Tibial artery (tissue), 4 donors: Measurements from ENCODE around the gene ARHGAP44.

ENCODE experiments used
- DNase-seq, 2 donors: peaks; one replicate each; pipeline ENCODE4 v3.0.0-alpha.2; 2019
- H3K27ac ChIP-seq, 2 donors: fragments of 200-600 bp; sonication (generic) in 1 of 2; 1 replicate in 1 of 2; 2 replicates in 1 of 2; pipeline ENCODE4 v1.5.1; 2018 to 2019; ENCODE audit warnings: mild to moderate bottlenecking in 1 of 2
- H3K27me3 ChIP-seq, 2 donors: fragments of 200-600 bp; sonication (generic) in 1 of 2; one replicate each; pipeline versions ENCODE4 v1.5.1 to v1.6.0; 2016 to 2019
- H3K36me3 ChIP-seq, 3 donors: fragments of 200-600 bp; sonication (generic) in 2 of 3; one replicate each; pipeline ENCODE4 v1.5.1; 2016 to 2019; ENCODE audit warnings: mild to moderate bottlenecking in 2 of 3
- H3K4me1 ChIP-seq, 4 donors: fragments of 200-600 bp; sonication (generic) in 2 of 4; 1 replicate in 3 of 4; 2 replicates in 1 of 4; pipeline ENCODE4 v1.5.1; 2016 to 2019
- H3K4me3 ChIP-seq, 2 donors: fragments of 200-600 bp; sonication (generic) in 1 of 2; 1 replicate in 1 of 2; 2 replicates in 1 of 2; pipeline ENCODE4 v1.5.1; 2018 to 2019; ENCODE audit warnings: mild to moderate bottlenecking in 2 of 2
- H3K9me3 ChIP-seq, 3 donors: fragments of 200-600 bp; sonication (generic) in 1 of 3; one replicate each; pipeline ENCODE4 v1.5.1; 2016 to 2019
- CTCF ChIP-seq, 2 experiments: fragments of 200-600 bp in 1 of 2; fragments of 450-650 bp in 1 of 2; IDR thresholded peaks; one replicate each; pipeline ENCODE4 v1.5.1; 2017 to 2019; ENCODE audit warnings: antibody characterized with exemption in 2 of 2, mild to moderate bottlenecking in 1 of 2, moderate library complexity in 1 of 2
- intact Hi-C: fragments of 100-400 bp; cut with DNase I; formaldehyde crosslinking; loops from one replicate; pipeline ENCODE4 v1.15.0; 2023; ENCODE audit warnings: low total_unique reads

Gene ARHGAP44

GRCh38 chr17:13027246-13027645, 237.9 kb downstream of the ARHGAP44 start:
- no peaks in the 10 kb centered on the region for H3K36me3 ChIP-seq
- intact Hi-C loops: no loop called here
- no peak overlapping the region for H3K4me3 ChIP-seq
- DNase-seq: peak in 1 of 2 donors; percentile 5
- TF ChIP-seq CTCF (IDR thresholded peaks at IDR 0.05): no peak
- H3K27ac ChIP-seq: no peak overlapping the region
- H3K27me3 ChIP-seq: peaks cover 0 to 3% of the 10 kb centered on the region in 2 donors
- peaks cover 0 to 7% (median 3%) of the 10 kb centered on the region in 4 donors for H3K4me1 ChIP-seq
- no peaks in the 10 kb centered on the region for H3K9me3 ChIP-seq

- DNase-seq: peak in 1 of 2 donors; percentile 7
- no peaks in the 10 kb centered on the region for H3K9me3 ChIP-seq
- TF ChIP-seq CTCF (IDR thresholded peaks at IDR 0.05): no peak
- H3K27ac ChIP-seq: no peak overlapping the region
- no peaks in the 10 kb centered on the region for H3K36me3 ChIP-seq
- H3K4me3 ChIP-seq: no peak overlapping the region
- H3K4me1 ChIP-seq: peaks cover 0 to 5% (median 2%) of the 10 kb centered on the region in 4 donors
- intact Hi-C loops: no loop called here
- H3K27me3 ChIP-seq: peaks cover 0 to 3% of the 10 kb centered on the region in 2 donors
Measured at GRCh38 chr17:13029340-13029739, 240.0 kb downstream of the ARHGAP44 start.

GRCh38 chr17:13030056-13030455, 240.8 kb downstream of the ARHGAP44 start:
- intact Hi-C loops: no loop called here
- H3K36me3 ChIP-seq: no peaks in the 10 kb centered on the region

GRCh38 chr17:13030459-13031300, 241.4 kb downstream of the ARHGAP44 start:
- peak; percentile 62 to 73 for TF ChIP-seq CTCF (IDR thresholded peaks at IDR 0.05)
- Histone ChIP-seq H3K9me3 (peaks cover 0 to 11% (median 0%) of the 10 kb centered on the region in 3 donors), H3K27ac (no peak overlapping the region), H3K36me3 (no peaks in the 10 kb centered on the region), H3K4me1 (no peaks in the 10 kb centered on the region), H3K4me3 (no peak overlapping the region), H3K27me3 (peaks cover 0 to 3% of the 10 kb centered on the region in 2 donors)
- peak in 1 of 2 donors; percentile 38 for DNase-seq
- intact Hi-C loops: no loop called here

More at GRCh38 chr17:13030056-13030455, 240.8 kb downstream of the ARHGAP44 start:
- no peak overlapping the region for H3K27ac ChIP-seq
- H3K4me3 ChIP-seq: no peak overlapping the region
- TF ChIP-seq CTCF (IDR thresholded peaks at IDR 0.05): no peak
- H3K27me3 ChIP-seq: peaks cover 0 to 3% of the 10 kb centered on the region in 2 donors
- H3K9me3 ChIP-seq: peaks cover 0 to 4% (median 0%) of the 10 kb centered on the region in 3 donors
- no peak for DNase-seq
- H3K4me1 ChIP-seq: no peaks in the 10 kb centered on the region

- H3K9me3 ChIP-seq: peaks cover 0 to 19% (median 5%) of the 10 kb centered on the region in 3 donors
- peak in 1 of 2 donors; percentile 55 for DNase-seq
- intact Hi-C loops: no loop called here
- H3K4me3 ChIP-seq: no peak overlapping the region
- peak; percentile 52 to 64 for TF ChIP-seq CTCF (IDR thresholded peaks at IDR 0.05)
- H3K4me1 ChIP-seq: no peaks in the 10 kb centered on the region
- H3K27ac ChIP-seq: no peak overlapping the region
- no peaks in the 10 kb centered on the region for H3K36me3 ChIP-seq
- peaks cover 0 to under 1% of the 10 kb centered on the region in 2 donors for H3K27me3 ChIP-seq
Measured at GRCh38 chr17:13031718-13032350, 242.5 kb downstream of the ARHGAP44 start.
